CD4-positive, alpha-beta T cell treated with Interleukin-12 subunit alpha and Interleukin-12 subunit beta, for 1 hour (primary cell): ENCODE results near the gene RAP1GAP2.

Source experiments
- DNase-seq: peaks from one replicate; pipeline ENCODE4 v3.0.0-alpha.2; 2020

Gene RAP1GAP2

DNA sequence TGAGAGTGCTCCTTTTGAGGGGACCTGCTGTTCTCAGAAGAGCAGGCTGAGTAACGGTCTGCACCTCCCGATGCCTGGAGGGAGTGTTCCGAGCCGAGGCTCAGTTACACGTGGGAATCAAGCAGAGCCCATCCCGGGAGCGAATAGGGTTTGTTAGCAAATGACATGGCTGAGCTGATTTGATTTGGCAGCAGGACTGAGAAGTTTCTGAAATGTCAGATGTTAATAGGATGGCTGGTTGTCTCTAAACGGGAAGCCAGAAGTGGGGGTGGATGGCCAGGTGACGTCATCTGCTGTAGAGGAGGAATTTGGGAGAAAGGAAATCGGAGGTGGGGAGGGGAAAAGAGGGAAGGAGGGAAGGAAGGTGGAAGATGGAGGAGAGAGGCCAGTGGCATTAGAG, 128.0 kb downstream of the RAP1GAP2 start:
- no peak for DNase-seq

DNA sequence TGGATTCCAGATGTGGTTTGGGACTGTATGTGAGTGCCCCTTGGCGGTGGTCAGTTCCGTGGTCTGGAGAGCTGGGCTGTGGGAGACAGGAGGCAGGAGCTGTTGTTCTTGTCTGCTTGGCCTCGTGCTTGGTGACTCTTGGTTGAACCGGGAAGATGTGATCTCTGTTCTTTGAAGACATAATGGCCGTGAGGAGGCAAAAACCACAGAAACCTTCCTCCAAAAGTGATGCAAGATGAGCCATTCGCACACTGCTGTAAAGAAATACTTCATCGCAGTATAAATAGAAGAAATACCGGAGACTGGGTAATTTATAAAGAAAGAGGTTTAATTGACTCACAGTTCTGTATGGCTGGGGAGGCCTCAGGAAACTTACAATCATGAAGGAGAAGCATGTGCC, 128.8 kb downstream of the RAP1GAP2 start:
- no peak for DNase-seq

DNA sequence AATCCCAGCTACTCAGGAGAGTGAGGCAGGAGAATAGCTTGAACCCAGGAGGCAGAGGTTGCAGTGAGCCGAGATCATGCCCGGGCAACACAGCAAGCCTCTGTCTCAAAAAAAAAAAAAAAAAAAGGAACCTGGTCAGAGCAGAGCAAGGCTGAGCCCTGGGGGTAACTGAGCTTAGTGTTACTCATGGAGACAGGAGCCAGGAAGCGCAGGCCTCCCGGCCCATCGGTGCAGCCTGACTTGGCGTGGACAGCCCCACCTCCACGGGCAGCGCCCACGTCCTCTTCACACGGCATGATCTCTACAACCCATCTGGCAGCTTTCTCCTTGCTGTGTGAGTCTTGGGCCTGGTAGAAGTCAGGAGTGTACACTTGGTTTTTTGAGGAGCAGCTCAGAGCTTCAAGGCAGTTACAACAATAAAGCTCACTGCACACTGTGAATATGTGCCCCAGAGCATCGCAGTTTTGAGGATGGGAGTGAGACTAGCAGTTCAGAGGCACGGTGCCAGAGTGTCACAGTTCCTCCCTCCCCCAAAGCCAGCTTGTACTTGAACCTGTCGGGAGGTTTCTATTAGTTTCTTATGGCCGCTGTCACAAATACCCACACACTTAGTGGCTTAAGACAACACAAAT, 129.9 kb downstream of the RAP1GAP2 start:
- no peak for DNase-seq

DNA sequence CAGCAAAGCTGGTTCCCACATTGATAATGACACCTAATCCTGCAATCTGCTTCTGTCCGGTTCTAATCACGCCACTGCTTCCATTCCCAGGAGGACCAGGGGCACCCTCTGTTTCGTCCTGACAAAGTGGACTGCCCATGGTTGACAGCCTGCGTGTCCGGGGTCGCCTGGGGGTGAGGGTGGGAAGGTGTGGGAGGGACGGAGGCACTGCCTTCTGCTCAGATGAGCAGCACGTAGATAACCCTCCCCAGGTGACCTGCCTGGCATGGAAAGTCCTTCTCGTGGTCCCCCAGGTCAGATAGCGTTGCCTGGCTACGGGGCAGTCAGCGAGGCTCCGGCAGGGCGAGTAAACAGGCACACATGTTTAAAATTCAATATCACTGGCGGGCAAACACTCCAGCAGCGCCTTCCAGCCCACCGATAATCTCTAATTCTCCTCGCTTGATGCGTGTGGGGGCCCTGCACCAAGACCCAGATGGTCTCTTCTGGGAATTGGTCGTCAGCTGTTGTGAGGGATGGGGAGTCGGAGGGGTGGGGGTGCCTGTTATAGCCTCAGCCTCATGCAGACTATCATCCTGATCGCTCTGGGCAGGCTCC, 132.2 kb downstream of the RAP1GAP2 start:
- DNase-seq = no peak

DNA sequence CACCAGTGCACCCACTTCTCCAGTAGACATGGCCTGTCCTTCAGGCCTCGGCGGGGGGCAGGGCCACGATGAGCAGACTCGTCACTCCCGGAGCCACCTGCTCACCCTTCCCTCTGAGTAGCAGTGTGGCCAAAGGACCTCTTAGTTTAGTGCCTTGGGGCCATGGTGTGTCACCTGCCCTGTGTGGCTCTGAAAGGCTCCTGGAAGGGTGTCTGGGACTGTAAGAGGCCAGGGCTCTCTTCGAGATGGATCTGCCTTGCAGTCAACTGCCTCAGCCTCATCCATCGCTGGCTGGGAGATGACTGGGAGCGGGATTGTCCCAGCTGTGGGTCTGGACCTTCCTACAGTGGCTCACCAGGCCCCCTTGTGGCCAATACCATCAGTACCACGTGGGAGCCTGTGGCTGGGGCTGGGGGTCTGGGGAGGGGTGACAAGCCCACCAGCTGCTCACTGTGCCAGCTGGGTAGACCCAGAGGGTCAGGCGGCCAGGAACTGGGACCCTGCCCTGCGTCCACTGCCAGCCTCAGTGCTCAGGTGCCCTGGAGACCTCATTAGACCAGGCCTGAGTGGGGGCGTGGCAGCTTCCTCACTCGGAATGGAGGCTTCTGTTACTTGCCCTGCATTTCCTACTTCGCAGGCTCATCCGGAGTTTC, 133.8 kb downstream of the RAP1GAP2 start:
- peak; percentile 9 for DNase-seq

DNA sequence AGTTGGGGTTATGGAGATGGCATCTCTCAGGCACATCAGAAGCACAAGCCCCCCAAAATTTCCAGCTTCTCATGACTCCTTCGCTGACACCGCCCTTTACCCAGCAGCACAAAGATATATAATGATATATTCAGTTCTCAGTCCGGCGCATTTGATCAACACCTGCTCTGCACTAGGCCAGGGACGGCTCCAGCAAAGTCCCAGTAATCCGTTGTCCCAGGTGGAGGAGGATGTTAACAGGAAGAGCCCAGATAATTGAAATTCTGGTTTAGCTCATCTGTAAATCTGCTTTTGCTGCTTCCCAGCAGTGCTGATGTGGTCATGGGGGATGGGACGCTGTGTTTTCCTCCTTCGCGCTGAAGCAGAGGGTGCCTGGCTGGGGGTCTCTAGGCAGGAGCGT, 135.6 kb downstream of the RAP1GAP2 start:
- no peak for DNase-seq

DNA sequence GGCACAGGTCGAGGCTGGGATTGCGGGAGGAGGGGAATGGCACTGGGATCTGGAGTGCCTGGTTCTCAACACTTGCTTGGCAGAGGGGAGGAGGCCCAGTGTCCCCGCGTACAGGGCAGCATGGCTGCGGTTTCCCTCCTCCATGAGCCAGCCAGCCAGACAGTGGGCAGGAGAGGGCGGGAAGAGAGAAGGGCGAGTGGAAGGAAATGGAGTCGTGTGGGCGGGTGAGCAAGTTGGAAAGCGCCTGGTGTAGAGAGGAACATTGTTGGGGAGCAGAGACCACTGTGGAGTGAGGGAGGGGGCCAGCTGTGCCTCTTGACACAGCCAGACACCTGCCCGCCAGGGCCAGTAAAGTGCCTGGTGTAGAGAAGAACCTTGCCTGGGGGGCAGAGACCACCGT, 136.7 kb downstream of the RAP1GAP2 start:
- no peak for DNase-seq

DNA sequence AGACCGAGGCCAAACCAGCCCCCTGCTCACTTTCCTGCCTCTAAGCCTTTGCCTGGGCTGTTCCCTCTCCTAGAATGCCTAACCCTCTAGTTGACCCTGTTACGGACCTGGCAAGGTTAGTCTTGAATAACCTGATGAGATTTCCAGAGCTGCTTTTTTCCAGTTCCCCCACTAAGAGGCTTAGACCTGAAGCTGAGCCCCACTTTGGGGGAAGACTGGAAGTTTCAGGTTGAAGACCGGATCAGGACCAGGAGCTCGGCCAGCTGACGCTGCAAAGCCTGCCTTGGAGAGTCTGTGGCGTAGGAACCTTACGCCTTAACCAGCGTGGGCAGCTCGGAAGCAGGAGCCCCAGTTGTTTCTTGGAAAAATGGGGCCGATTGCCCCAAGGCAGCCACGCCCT, 137.4 kb downstream of the RAP1GAP2 start:
- no peak for DNase-seq

DNA sequence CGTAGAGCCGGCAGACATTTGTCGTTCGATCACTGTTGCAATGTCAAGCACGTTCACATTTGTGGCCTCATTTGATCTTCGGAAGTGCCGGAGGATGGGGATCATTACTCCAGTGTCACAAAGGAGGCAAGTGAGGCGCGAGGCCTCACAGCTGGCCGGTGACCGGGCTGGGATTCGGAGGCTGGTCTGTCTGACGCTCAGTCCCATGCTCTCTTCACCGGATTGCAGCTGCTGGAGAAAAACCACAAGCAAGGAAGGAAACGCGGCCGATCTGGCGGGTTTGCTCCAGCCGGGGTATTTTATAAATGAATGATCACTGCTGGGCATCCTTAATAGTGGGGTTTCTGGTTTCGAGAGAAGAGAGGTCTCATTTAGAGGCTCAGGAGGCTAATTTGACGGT, 139.4 kb downstream of the RAP1GAP2 start:
- DNase-seq = no peak

DNA sequence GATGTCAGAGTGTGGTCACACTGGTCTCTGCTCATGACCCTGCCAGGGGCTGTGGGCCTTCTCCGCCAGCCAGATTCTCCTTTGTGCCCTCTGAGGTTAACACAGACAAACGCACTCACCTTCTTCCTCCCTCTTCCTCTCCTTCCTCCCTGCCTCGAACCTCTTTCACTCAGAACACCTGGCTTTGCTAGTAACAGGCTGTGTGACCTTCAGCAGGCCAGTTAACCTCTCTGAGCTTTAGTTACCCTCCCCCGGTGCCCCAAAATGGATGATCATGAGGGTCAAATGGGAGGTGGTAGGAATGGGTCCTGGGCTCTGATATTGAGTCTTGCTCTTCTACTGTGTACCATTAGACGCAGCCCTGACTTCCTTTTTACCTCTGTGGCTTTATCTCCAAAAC, 140.1 kb downstream of the RAP1GAP2 start:
- DNase-seq = no peak

DNA sequence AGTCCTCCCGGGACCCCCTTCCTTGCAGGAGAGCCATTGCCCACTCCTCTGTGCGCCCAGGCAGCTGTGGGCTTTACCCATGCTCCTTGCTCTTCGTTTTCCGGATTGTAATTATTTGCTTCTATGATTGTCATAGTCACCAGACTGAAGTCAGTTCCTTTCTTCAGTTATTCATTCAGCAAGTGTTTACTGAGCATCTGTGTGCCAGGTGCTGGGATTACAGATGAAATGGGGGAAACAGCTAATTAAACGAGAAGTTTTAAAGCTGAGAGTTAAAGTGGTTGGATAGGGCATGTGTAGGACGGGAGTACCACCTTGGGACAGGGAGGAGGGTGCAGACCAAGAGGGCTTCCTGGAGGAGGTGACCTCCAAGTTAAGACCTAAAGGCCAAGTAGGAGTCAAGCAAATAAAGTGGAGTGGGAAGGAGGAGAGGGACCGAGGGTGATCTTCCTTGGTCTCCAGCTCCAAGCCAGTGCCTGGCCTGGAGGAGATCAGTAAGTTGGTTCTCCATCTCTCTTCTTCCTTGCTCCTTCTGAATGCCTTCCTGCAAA, 140.6 kb downstream of the RAP1GAP2 start:
- no peak for DNase-seq

DNA sequence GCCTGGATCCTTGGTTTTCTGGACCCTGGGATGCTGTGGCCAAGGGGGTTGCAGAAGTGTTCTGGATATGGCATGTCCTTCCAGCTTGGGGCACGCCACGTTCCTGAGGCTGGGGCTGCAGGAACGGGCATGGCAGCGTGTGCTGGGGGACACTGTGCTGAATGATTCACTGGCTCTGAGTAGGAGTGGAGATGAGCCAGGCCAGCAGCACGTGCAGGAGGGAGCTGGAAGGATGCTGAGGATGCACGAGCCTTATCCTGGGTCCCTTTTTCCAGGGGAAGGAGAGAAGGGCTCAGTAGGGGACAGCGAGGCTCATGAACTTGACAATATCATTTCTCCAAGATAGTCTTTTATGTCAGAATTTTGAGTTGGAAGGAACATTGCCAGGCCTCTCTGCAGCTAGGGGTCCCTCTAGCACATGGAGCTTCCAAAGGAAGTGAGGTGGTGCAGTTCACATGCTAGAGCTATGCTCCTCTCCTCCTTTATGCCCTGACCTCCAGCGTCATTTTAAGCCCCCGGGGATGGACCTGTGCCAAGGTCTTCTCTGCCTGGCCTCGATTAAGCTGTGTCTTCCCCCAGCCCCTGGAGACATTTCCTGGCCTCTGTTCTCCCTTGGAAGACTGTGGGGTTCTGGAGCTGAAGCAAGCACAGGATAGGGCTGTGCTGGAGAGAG, 141.2 kb downstream of the RAP1GAP2 start:
- no peak for DNase-seq

DNA sequence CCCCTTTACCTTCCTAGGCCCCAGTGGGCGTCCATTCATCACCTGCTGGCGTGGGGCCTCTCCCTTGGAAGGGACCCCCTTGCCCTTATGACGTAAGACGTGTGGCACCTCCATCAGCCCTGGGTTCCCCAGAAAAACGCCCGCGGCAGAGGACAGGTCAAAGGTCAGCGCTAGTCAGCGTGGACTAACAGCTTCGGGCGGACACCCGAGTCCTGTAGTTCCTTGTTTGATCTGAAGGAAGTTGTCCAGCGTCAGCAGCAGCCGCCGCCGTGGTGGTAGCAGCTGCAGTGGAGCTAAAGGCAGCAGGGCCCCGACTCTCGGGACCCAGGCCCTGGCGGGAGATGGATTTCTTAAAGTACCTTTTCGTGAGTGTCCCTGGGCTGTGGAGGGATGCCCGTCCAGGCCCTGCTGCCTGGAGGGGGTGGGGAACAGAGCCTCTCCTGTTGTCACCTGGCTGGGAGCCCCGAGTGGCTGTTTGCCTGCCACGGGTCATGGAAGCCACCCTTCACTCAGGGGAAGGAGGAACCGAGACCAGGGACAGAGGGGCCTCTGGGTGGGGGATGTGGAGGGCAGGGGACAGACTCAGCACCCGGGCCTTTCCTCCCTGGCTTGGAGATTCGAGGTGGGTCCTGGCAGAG, 143.6 kb downstream of the RAP1GAP2 start:
- DNase-seq = no peak

DNA sequence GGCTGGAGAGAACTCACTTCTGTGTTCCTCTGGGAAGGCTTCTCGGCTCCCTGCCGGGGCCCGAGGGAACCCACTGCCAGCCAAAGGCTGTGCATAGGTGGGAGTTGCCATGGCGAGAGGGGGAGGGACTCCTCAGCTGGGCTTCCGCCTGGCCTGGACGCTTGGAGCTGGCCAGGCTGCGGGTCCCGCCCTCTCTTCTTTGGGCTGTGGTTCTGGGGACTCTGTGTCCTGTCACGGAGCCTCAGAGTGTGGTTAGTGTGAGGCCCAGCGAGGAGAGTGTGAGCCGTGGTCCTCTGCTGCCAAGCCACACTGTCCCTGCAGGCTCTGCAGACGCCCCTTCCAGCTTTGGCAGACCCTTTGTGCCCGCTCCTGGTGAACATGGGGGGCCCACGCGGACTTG, 144.1 kb downstream of the RAP1GAP2 start:
- no peak for DNase-seq

DNA sequence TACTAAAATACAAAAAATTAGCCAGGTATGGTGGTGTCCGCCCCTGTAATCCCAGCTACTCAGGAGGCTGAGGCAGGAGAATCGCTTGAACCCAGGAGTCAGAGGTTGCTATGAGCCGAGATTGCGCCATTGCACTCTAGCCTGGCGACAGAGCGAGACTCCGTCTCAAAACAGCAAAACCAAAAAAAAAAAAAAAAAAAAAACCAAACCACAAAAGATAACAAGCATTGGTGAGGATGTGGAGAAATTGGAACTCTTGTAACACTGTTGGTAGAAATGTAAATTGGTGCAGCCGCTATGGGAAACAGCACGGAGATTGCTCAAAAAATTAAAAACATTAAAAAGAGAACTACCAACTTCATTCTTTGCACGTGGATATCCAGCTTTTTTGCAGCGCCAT, 147.7 kb downstream of the RAP1GAP2 start:
- DNase-seq = no peak

DNA sequence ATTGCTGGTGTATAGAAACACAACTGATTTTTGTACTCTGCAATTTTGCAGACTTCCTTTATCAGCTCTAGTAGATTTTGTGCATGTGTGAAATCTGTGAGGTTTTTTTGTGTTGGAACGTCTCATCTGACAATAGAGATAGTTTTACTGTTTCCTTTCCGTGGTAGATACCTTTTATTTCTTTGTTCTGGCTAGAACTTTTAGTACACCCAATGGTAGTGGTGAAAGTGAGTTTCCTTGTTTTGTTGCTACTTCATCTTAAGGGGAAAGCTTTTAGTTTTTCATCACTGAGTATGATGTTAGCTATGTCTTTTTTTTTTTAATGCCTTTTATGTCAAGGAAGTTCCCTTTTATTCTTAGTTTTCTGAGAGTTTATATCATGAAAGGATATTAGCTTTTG, 149.1 kb downstream of the RAP1GAP2 start:
- DNase-seq = no peak

DNA sequence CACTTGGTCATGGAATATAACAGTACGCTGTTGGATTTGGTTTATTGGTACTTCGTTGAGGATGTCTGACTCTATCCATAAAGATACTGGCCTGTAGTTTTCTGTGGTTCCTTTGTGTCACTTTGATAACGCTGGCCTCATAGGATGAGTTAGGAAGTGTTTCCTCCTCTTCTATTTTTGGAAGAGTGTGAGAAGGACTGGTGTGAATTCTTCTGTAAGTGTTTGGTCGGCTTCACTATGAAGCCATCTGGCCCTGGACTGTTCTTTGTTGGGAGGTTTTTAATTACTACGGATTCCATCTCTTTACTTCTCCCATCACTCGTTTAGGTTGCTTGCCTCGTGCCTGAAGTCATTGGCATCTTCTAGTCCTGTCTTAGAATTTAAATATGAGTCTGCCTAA, 149.9 kb downstream of the RAP1GAP2 start:
- DNase-seq = no peak

DNA sequence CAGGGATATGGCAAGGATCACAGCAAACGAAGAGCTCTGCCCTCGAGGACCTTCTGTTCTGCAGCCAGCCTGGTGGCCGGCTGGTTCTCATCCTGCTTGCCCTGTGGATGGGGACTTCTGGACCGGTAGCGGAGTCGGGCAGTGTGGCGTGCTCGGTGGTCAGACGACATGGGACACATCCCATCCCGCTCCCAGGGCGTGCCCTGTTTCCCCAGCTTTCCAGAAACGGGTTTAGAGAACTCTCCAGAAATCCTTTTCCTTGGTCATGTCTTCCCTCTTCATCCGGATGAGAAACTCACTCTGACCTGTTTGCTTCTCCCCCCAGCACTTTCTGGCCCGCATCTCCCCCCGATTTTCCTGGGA, 151.3 kb downstream of the RAP1GAP2 start:
- DNase-seq = no peak

DNA sequence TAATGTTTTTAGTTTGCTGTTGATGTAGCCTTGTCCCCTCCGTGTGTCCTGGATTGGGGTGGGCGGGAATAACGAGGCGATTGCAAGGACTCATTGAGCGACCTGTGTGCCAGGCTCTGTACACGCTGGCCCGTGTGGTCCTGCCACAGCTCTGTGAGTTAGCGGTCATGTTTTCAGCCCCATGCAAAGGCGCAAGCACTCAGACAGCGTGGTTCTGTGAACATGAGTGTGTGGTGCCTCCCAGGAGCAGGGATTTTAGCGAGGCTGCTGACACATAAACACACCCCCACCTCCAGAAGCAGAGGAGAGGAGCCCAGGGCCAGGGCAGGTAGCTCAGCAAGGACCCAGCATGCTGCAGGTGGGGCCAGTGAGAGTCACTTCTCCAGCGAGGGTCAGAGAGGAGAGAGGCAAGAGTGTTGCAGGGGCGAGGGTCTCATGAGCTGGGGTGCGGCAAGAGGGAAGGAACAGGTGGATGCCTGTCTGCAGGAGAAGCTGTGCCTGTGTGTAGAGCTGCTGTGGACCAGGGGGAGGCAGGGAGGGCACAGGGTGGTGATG, 151.8 kb downstream of the RAP1GAP2 start:
- no peak for DNase-seq

DNA sequence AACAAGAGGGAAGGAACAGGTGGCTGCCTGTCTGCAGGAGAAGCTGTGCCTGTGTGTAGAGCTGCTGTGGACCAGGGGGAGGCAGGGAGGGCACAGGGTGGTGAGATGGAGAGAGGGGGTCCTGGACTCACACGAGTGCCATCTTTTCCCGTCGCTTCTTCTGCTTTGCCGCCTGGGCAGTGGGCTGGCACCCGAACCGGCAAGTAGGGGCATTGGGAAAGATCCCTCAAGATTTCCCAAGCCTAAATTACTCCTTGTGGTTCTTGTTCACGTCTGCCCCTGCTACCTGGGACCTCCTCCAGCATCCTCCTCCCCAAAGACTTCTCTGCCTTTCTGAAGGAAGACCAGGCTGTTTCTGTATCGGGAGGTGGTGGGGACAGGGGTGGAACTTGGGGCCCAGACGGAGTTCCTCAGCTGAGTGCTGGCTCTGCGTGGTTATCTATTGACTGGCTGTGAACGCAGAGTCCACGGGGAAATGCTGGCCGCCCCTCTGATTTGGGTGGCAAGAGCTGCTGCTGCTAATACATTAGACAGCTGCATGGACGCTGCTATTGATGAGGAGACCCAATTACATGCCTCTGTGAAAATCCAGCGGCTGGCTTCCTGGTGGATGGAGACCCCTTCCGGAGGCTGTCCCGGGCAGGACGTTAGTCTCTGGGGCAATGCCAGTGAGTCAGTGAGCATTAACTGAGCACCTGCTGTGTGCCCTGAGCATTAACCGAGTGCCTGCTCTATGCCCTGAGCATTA, 152.7 kb downstream of the RAP1GAP2 start:
- DNase-seq = no peak

DNA sequence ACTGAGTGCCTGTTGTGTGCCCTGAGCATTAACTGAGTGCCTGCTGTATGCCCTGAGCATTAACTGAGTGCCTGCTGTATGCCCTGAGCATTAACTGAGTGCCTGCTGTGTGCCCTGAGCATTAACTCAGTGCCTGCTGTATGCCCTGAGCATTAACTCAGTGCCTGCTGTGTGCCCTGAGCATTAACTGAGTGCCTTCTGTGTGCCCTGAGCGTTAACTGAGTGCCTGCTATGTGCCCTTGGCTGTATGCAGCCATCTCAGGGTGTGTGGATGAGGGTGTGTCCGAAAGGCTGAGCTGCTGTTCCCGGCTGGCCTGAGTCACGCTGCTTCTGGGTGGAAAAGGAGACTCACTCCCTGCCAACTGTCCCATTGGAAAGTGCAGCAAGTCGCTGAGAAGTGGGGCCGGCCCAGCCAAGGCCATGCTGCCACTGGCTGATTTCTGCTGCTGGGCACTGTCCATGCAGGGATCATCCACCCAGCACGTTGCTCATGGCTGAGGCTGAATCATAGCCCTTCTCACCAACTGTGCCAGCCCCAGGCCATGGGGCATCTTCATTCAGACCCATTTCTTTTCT, 153.3 kb downstream of the RAP1GAP2 start:
- no peak for DNase-seq

DNA sequence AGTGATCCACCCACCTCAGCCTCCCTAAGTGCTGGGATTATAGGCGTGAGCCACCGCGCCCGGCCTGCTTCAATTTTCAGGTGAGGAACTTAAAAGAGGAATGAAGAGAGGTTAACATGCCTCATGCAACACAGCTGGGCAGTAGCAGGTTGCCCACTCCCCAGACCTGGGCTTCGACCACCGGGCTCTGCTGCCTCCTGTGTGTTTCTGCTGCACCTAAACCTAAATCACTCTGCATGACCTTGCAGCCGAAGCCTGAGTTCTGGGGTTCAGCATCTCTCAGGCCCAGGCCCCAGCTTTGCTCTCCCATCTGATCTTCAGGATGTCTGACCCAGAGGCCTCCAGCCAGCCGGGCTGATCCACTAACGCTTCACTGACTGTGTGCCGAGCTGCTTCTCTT, 154.6 kb downstream of the RAP1GAP2 start:
- no peak for DNase-seq
